Bronchial epithelial cell (primary cell): Measurements from ENCODE around the gene RALGAPA2. TPM values are rescaled to one million over a fixed set of nuclear protein-coding genes. Genes with fewer than 3 reads are reported as not detected.
A peak's percentile ranks its signal among the peaks of the same experiment; 100 is the strongest.

ENCODE experiments used
- DNase-seq: peaks from one replicate; pipeline ENCODE4 v3.0.0-alpha.2; 2010; ENCODE audit warnings: low read depth
- FAIRE-seq: peaks from 2 replicates; lab custom pipeline; 2011; peaks lifted over from hg19 to GRCh38; lab: Jason Lieb, UNC
- H3K27me3 ChIP-seq: 2 replicates; pipeline ENCODE4 v1.5.1; 2011; ENCODE audit warnings: low read length; ENCODE audit not compliant: control insufficient read depth, insufficient read depth
- H3K36me3 ChIP-seq: 2 replicates; pipeline ENCODE4 v1.5.1; 2011; ENCODE audit warnings: low read length; ENCODE audit not compliant: control insufficient read depth, insufficient read depth
- H3K4me3 ChIP-seq: 2 replicates; pipeline ENCODE4 v1.5.1; 2011; ENCODE audit warnings: mild to moderate bottlenecking, low read depth, low read length, control low read depth
- total RNA-seq: library from RNA; depleted of rRNA; stranded (reverse); fragments of >200 nt; gene quantifications from 2 replicates; pipeline ENCODE4 v1.2.1, GENCODE V29; 2014
- TF ChIP-seq, protein P1 (sequence below): IDR thresholded peaks from 2 replicates; pipeline ENCODE4 v1.5.1; 2011; ENCODE audit warnings: mild to moderate bottlenecking, moderate library complexity, low read length, control low read depth, inconsistent platforms; ENCODE audit not compliant: insufficient read depth, severe bottlenecking

Gene RALGAPA2
- 8.7 and 12.2 TPM in 2 replicates for total RNA-seq

GRCh38 chr20:20712474-20713243 is at the start of gene RALGAPA2:
RALGAPA2 (minus strand) TSS chr20:20712644; CDS start chr20:20712480, 164 bp downstream.
- DNase-seq: peak; percentile 94
- no peaks in the 10 kb centered on the region for H3K36me3 ChIP-seq
- TF ChIP-seq, protein P1, sequence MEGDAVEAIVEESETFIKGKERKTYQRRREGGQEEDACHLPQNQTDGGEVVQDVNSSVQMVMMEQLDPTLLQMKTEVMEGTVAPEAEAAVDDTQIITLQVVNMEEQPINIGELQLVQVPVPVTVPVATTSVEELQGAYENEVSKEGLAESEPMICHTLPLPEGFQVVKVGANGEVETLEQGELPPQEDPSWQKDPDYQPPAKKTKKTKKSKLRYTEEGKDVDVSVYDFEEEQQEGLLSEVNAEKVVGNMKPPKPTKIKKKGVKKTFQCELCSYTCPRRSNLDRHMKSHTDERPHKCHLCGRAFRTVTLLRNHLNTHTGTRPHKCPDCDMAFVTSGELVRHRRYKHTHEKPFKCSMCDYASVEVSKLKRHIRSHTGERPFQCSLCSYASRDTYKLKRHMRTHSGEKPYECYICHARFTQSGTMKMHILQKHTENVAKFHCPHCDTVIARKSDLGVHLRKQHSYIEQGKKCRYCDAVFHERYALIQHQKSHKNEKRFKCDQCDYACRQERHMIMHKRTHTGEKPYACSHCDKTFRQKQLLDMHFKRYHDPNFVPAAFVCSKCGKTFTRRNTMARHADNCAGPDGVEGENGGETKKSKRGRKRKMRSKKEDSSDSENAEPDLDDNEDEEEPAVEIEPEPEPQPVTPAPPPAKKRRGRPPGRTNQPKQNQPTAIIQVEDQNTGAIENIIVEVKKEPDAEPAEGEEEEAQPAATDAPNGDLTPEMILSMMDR: no peak
- FAIRE-seq: no peak
- no peaks in the 10 kb centered on the region for H3K27me3 ChIP-seq
- H3K4me3 ChIP-seq: peak within 1 kb of the TSS; percentile 91

DNA sequence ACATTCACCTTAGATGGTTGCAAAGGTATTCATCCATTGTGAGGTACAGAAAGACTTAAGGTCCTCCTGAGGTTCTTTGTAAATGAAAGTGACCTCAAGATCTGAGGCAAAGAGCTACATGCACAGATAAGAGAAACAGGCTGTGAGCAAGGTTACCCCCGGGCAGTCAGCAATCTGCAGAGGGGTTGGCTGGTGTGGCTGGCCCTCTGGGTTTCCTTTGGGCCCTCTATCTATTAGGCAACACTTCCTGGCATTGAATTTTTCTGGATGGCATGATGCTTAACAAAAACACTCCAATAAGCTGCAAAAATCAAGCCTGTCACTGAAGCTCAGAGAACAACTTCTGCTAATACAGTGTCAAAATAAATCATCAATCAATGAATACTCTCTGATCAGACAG is 48.9 kb upstream of the RALGAPA2 start:
- H3K36me3 ChIP-seq: no peaks in the 10 kb centered on the region
- no peaks in the 10 kb centered on the region for H3K27me3 ChIP-seq
- TF ChIP-seq, protein P1: no peak
- no peak overlapping the region for H3K4me3 ChIP-seq
- FAIRE-seq (no peak), DNase-seq (no peak)

- DNase-seq (no peak), FAIRE-seq (no peak)
- Histone ChIP-seq H3K4me3 (no peak overlapping the region), H3K36me3 (no peaks in the 10 kb centered on the region), H3K27me3 (no peaks in the 10 kb centered on the region)
- TF ChIP-seq, protein P1: no peak
Measured at GRCh38 chr20:20759132-20759531, 46.7 kb upstream of the RALGAPA2 start.

GRCh38 chr20:20755674-20756319 is 43.4 kb upstream of the RALGAPA2 start:
- H3K4me3 ChIP-seq: no peak overlapping the region
- FAIRE-seq: no peak
- no peaks in the 10 kb centered on the region for H3K27me3 ChIP-seq
- TF ChIP-seq, protein P1: no peak
- H3K36me3 ChIP-seq: no peaks in the 10 kb centered on the region
- DNase-seq: no peak

- TF ChIP-seq, protein P1: no peak
- no peaks in the 10 kb centered on the region for H3K36me3 ChIP-seq
- FAIRE-seq: no peak
- no peaks in the 10 kb centered on the region for H3K27me3 ChIP-seq
- no peak for DNase-seq
- H3K4me3 ChIP-seq: no peak overlapping the region
Measured at GRCh38 chr20:20755231-20755630, 42.8 kb upstream of the RALGAPA2 start.
